MM.1S (cell line): ENCODE data around the gene HSD17B11.
"Not testable (repeated sequence)": the region's sequence is repeated elsewhere in the genome, so short reads cannot be mapped to it uniquely, and the experiment has no call there.

Experiments
- DNase-seq: peaks from one replicate; pipeline ENCODE4 v3.0.0-alpha.2; 2015
- H2AFZ ChIP-seq: fragments of 300-600 bp; sonication (generic); 2 replicates; pipeline ENCODE4 v1.6.0; 2016; ENCODE audit warnings: antibody characterized with exemption, low read length
- H3F3A ChIP-seq: fragments of 300-600 bp; sonication (generic); 2 replicates; pipeline ENCODE4 v1.6.1; 2016; ENCODE audit warnings: mild to moderate bottlenecking, antibody characterized with exemption, low read length, moderate library complexity, mixed read lengths; ENCODE audit not compliant: insufficient read depth
- H3K27ac ChIP-seq: fragments of 300-600 bp; sonication (generic); 2 replicates; pipeline ENCODE4 v1.5.1; 2016; ENCODE audit warnings: mild to moderate bottlenecking, low read length
- H3K27me3 ChIP-seq: fragments of 300-600 bp; sonication (generic); replicated peaks from 2 replicates; pipeline ENCODE4 v1.6.0; 2016; ENCODE audit warnings: low read length; ENCODE audit not compliant: insufficient read depth
- H3K36me3 ChIP-seq: fragments of 300-600 bp; sonication (generic); replicated peaks from 2 replicates; pipeline ENCODE4 v1.6.1; 2016; ENCODE audit warnings: mild to moderate bottlenecking, low read length, mixed read lengths; ENCODE audit not compliant: insufficient read depth
- H3K4me1 ChIP-seq: fragments of 300-600 bp; sonication (generic); 2 replicates; pipeline ENCODE4 v1.6.1; 2016; ENCODE audit warnings: low read length, mixed read lengths
- H3K4me2 ChIP-seq: fragments of 300-600 bp; sonication (generic); 2 replicates; pipeline ENCODE4 v1.6.0; 2016; ENCODE audit warnings: low read depth, low read length
- H3K4me3 ChIP-seq: fragments of 300-600 bp; sonication (generic); 2 replicates; pipeline ENCODE4 v1.5.1; 2016; ENCODE audit warnings: low read length, mixed read lengths
- H3K79me2 ChIP-seq: fragments of 300-600 bp; sonication (generic); 2 replicates; pipeline ENCODE4 v1.6.1; 2016; ENCODE audit warnings: mixed run types, low read length, mixed read lengths
- H3K9ac ChIP-seq: fragments of 300-600 bp; sonication (generic); 2 replicates; pipeline ENCODE4 v1.6.1; 2016; ENCODE audit warnings: low read length, mixed read lengths
- H3K9me2 ChIP-seq: fragments of 300-600 bp; sonication (generic); replicated peaks from 2 replicates; pipeline ENCODE4 v1.6.1; 2016; ENCODE audit warnings: mild to moderate bottlenecking, low read length, mixed read lengths; ENCODE audit not compliant: insufficient read depth
- H3K9me3 ChIP-seq: fragments of 300-600 bp; sonication (generic); replicated peaks from 2 replicates; pipeline ENCODE4 v1.6.1; 2016; ENCODE audit warnings: mild to moderate bottlenecking, low read length, mixed read lengths; ENCODE audit not compliant: insufficient read depth
- H4K20me1 ChIP-seq: fragments of 300-600 bp; sonication (generic); 2 replicates; pipeline ENCODE4 v1.6.1; 2016; ENCODE audit warnings: mild to moderate bottlenecking, low read length, moderate library complexity, mixed read lengths; ENCODE audit not compliant: insufficient read depth
- EZH2 ChIP-seq: fragments of 300-600 bp; sonication (generic); optimal IDR thresholded peaks from 2 replicates; pipeline ENCODE3; 2017; ENCODE audit warnings: low read depth, mild to moderate bottlenecking, antibody characterized with exemption, low read length, mixed read lengths
- EZH2phosphoT487 ChIP-seq: fragments of 300-600 bp; sonication (generic); IDR thresholded peaks from 2 replicates; pipeline ENCODE4 v1.6.1; 2018; ENCODE audit warnings: antibody characterized with exemption, low read length
- TF ChIP-seq, protein P1 (sequence below): fragments of 300-600 bp; sonication (generic); IDR thresholded peaks from 2 replicates; pipeline ENCODE4 v1.5.1; 2016; ENCODE audit warnings: antibody characterized with exemption, low read length, mixed read lengths

The HSD17B11 gene

DNA sequence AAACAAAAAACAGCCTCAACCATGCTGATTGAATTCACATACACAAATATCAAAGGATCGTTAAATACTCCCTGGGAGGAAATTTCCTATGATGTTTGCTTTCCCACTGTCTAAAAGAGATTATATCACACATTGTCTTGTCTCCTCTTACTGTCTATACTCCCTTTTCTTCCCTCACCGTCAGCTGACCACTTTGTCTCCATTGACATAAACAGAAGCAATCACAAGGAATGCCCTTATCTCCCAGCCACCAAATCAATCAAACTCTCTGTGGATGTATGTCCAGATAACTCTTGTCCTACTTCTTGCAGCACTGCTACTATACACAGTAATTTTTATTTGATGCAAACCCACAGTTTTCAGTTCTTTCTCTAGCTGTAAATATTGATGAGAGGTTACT is 19.2 kb upstream of the HSD17B11 start:
- no peak overlapping the region for H2AFZ ChIP-seq
- H3K4me3 ChIP-seq: no peak overlapping the region
- no peaks in the 10 kb centered on the region for H3K36me3 ChIP-seq
- no peaks in the 10 kb centered on the region for H3F3A ChIP-seq
- H3K4me1 ChIP-seq: no peaks in the 10 kb centered on the region
- no peak overlapping the region for H3K4me2 ChIP-seq
- H3K27ac ChIP-seq: no peak overlapping the region
- no peaks in the 10 kb centered on the region for H4K20me1 ChIP-seq
- no peak for DNase-seq
- H3K9ac ChIP-seq: no peak overlapping the region
- no peaks in the 10 kb centered on the region for H3K27me3 ChIP-seq
- no peak for TF ChIP-seq EZH2phosphoT487
- no peaks in the 10 kb centered on the region for H3K9me3 ChIP-seq
- no peaks in the 10 kb centered on the region for H3K9me2 ChIP-seq
- no peaks in the 10 kb centered on the region for H3K79me2 ChIP-seq

GRCh38 chr4:87409420-87409939 is 18.5 kb upstream of the HSD17B11 start:
- DNase-seq: no peak
- H3F3A ChIP-seq: no peaks in the 10 kb centered on the region
- H3K27ac ChIP-seq: no peak overlapping the region
- H3K27me3 ChIP-seq: no peaks in the 10 kb centered on the region
- no peaks in the 10 kb centered on the region for H4K20me1 ChIP-seq
- no peak overlapping the region for H2AFZ ChIP-seq
- no peak for TF ChIP-seq EZH2phosphoT487
- no peak for TF ChIP-seq EZH2
- TF ChIP-seq, protein P1, sequence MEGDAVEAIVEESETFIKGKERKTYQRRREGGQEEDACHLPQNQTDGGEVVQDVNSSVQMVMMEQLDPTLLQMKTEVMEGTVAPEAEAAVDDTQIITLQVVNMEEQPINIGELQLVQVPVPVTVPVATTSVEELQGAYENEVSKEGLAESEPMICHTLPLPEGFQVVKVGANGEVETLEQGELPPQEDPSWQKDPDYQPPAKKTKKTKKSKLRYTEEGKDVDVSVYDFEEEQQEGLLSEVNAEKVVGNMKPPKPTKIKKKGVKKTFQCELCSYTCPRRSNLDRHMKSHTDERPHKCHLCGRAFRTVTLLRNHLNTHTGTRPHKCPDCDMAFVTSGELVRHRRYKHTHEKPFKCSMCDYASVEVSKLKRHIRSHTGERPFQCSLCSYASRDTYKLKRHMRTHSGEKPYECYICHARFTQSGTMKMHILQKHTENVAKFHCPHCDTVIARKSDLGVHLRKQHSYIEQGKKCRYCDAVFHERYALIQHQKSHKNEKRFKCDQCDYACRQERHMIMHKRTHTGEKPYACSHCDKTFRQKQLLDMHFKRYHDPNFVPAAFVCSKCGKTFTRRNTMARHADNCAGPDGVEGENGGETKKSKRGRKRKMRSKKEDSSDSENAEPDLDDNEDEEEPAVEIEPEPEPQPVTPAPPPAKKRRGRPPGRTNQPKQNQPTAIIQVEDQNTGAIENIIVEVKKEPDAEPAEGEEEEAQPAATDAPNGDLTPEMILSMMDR: no peak
- H3K9me2 ChIP-seq: no peaks in the 10 kb centered on the region
- no peak overlapping the region for H3K9ac ChIP-seq
- no peaks in the 10 kb centered on the region for H3K9me3 ChIP-seq
- H3K4me3 ChIP-seq: no peak overlapping the region
- H3K79me2 ChIP-seq: no peaks in the 10 kb centered on the region
- H3K36me3 ChIP-seq: no peaks in the 10 kb centered on the region
- H3K4me2 ChIP-seq: no peak overlapping the region
- no peaks in the 10 kb centered on the region for H3K4me1 ChIP-seq

DNA sequence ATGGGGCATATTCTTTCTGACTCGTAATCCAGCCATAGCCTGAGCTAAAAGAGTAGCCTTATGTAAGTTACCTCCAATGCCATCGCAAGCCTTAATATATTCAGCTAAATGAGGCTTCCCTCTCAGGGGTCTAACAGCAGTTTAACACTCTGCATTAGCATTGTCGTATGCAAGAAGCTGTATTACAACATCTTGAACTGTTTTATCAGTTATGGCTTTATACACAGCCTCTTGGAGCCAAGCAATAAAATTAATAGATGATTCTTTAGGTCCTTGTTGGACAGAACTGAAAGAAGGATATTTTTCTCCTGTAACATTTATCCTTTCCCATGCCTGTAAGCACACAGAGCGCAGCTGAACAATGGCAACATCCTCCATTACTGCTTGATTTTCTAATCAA is 15.9 kb upstream of the HSD17B11 start:
- not testable (repeated sequence) for H3K36me3 ChIP-seq, H3K4me1 ChIP-seq, H3K9me2 ChIP-seq, H2AFZ ChIP-seq, H3K27ac ChIP-seq, DNase-seq, H4K20me1 ChIP-seq, H3K79me2 ChIP-seq, H3K4me2 ChIP-seq, H3F3A ChIP-seq, H3K9me3 ChIP-seq, H3K9ac ChIP-seq, H3K4me3 ChIP-seq, H3K27me3 ChIP-seq

- no peak overlapping the region for H3K27ac ChIP-seq
- no peaks in the 10 kb centered on the region for H3K9me3 ChIP-seq
- no peak for DNase-seq
- no peaks in the 10 kb centered on the region for H4K20me1 ChIP-seq
- H3K9ac ChIP-seq: no peak overlapping the region
- H3F3A ChIP-seq: no peaks in the 10 kb centered on the region
- no peak overlapping the region for H3K4me3 ChIP-seq
- H3K79me2 ChIP-seq: no peaks in the 10 kb centered on the region
- H3K4me1 ChIP-seq: no peaks in the 10 kb centered on the region
- TF ChIP-seq EZH2phosphoT487 (no peak), EZH2 (no peak)
- H3K27me3 ChIP-seq: no peaks in the 10 kb centered on the region
- H3K4me2 ChIP-seq: no peak overlapping the region
- no peaks in the 10 kb centered on the region for H3K36me3 ChIP-seq
- no peak overlapping the region for H2AFZ ChIP-seq
- H3K9me2 ChIP-seq: no peaks in the 10 kb centered on the region
These were observed 15.5 kb upstream of the HSD17B11 start for GRCh38 chr4:87406462-87406861.
